B cell (primary cell): ENCODE results near the gene BANP.

ENCODE experiments used
- CTCF ChIP-seq: fragments of 200-600 bp; IDR thresholded peaks from one replicate; pipeline ENCODE4 v1.8.0; 2022; ENCODE audit warnings: antibody characterized with exemption, mild to moderate bottlenecking
- EZH2 ChIP-seq: IDR thresholded peaks from 2 replicates; pipeline ENCODE4 v1.6.1; 2012; ENCODE audit warnings: borderline replicate concordance, low read depth, mild to moderate bottlenecking, moderate library complexity, low read length; ENCODE audit not compliant: insufficient read depth, poor library complexity, severe bottlenecking

DNA sequence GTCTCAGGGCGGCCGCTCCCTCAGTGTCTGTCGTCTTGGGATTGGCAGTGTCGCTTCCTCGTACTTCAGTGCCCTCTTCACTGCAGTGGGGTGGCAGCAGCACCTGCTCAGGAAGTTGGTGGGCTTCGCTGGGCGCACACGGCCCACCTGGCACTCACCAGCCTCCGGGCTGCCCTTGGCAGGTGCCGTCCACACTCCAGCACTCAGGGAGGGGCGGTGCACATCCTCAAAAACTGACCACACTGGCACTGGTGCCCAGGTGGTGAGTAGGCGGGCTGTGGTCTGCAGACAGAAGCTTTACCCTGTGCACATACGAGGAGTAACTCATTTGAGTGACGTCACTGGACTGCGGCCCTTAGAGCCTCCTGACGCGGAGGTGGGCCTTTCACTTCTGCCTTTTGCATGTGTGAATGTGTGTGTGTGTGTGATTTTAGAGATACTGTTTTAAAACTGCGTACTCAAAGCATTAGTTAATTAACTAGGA lies 94.6 kb downstream of the BANP start:
- TF ChIP-seq CTCF (no peak), EZH2 (no peak)
